Measurements from ENCODE around the gene SERPINA4. TPM values are rescaled to one million over a fixed set of nuclear protein-coding genes. Genes with fewer than 3 reads are reported as not detected.

SERPINA4 gene
- not detected in 2 replicates for total RNA-seq (2021; fragmentation: NEBNext Ultra II Directional; extraction: Animal tissue kit (Norgen Biotek cat#: 25700))
- polyA plus RNA-seq (2011; rRNA removed): not detected in 2 replicates
- polyA plus RNA-seq (2011; cell fraction: cytosol; rRNA removed): not detected
- not detected for polyA plus RNA-seq (2011; cell fraction: nucleus; rRNA removed)
- not detected in 4 replicates for polyA plus RNA-seq (2012, experiment 1 of 2)
- polyA plus RNA-seq (2012, experiment 2 of 2): not detected
- polyA plus RNA-seq (2013, experiment 1 of 2): not detected
- not detected for polyA plus RNA-seq (2013, experiment 2 of 2)
- polyA minus RNA-seq (2011; rRNA and poly(A)+ RNA removed): not detected in 2 replicates
- polyA minus RNA-seq (2011; cell fraction: cytosol; rRNA and poly(A)+ RNA removed): not detected
- polyA minus RNA-seq (2011; cell fraction: nucleus; rRNA and poly(A)+ RNA removed): not detected
- long read RNA-seq, experiment 1: 0 reads
- long read RNA-seq, experiment 2: 0 reads

- no peak within 1 kb of the TSS for H3K9ac ChIP-seq (replicated peaks in 1 of 4; ENCODE audit: extremely low read depth in 1 of 4, low read depth in 3 of 4, low read length in 3 of 4)
- H3K18ac ChIP-seq (ENCODE audit: extremely low read depth, low read length): no peak within 1 kb of the TSS
- no peak within 1 kb of the TSS for H4K5ac ChIP-seq (ENCODE audit: insufficient read length, low read depth, low read length)
- H2BK120ac ChIP-seq (replicated peaks; ENCODE audit: low read depth, low read length): no peak within 1 kb of the TSS
- FAIRE-seq: no peak
- no peak within 1 kb of the TSS for H4K91ac ChIP-seq (replicated peaks; ENCODE audit: insufficient read length, low read length)
- H2BK15ac ChIP-seq (ENCODE audit: low read length): no peak within 1 kb of the TSS
- H3K36me3 ChIP-seq (ENCODE audit: control insufficient read depth in 2 of 4, insufficient read depth in 4 of 4, low read length in 3 of 4): no peaks in the 10 kb centered on the region
- no peaks in the 10 kb centered on the region for H4K20me1 ChIP-seq (replicated peaks in 1 of 2; ENCODE audit: control insufficient read depth in 1 of 2, insufficient read depth in 2 of 2, low read length in 2 of 2)
- no peak within 1 kb of the TSS for H2BK20ac ChIP-seq (ENCODE audit: low read length)
- H3K4me3 ChIP-seq (ENCODE audit: extremely low read depth in 1 of 4, insufficient read depth in 2 of 4, low read depth in 3 of 4, low read length in 4 of 4): no peak within 1 kb of the TSS
- H2BK5ac ChIP-seq (ENCODE audit: low read depth, low read length): no peak within 1 kb of the TSS
- H3K4me2 ChIP-seq (ENCODE audit: insufficient read depth in 1 of 2, low read depth in 2 of 2, low read length in 2 of 2): no peak within 1 kb of the TSS
- POLR2A ChIA-PET (ENCODE audit: partially characterized antibody): no interaction called here
- H3K79me2 ChIP-seq (ENCODE audit: control insufficient read depth in 1 of 2, insufficient read depth in 2 of 2, low read length in 2 of 2): no peaks in the 10 kb centered on the region
- no peaks in the 10 kb centered on the region for H3K9me3 ChIP-seq (ENCODE audit: insufficient read depth in 2 of 2, low read depth in 1 of 2, low read length in 1 of 2)
- H3K23ac ChIP-seq (ENCODE audit: insufficient read length): no peak within 1 kb of the TSS
- no peak within 1 kb of the TSS for H3K14ac ChIP-seq (ENCODE audit: insufficient read length)
- 89% methylated on average over 11 of the region's 11 CpGs; no CpG with 5 or more reads in 1 of the 2 experiments for WGBS, 2 experiments (ENCODE audit: extremely low coverage in 1 of 2, insufficient coverage in 1 of 2, insufficient read length in 1 of 2, insufficient replicate concordance in 2 of 2, low coverage in 1 of 2, low lambda C conversion rate in 2 of 2, missing lambda C conversion rate in 1 of 2)
- no peaks in the 10 kb centered on the region for H3K23me2 ChIP-seq (ENCODE audit: low read depth, low read length)
- CTCF ChIA-PET (ENCODE audit: partially characterized antibody): interaction anchor here (0.8 to 3.1 kb wide), 8 partner anchors 11 to 77 kb away, joined by 3 to 18 read pairs (median 4); partner anchors contain the start of gene SERPINA5
- H3K79me1 ChIP-seq (ENCODE audit: low read depth, low read length): no peaks in the 10 kb centered on the region
- no peaks in the 10 kb centered on the region for H3K27me3 ChIP-seq (replicated peaks in 1 of 4; ENCODE audit: control insufficient read depth in 3 of 4, extremely low read depth in 1 of 4, insufficient read depth in 3 of 4, low read length in 3 of 4)
- DNase-seq (ENCODE audit: low read depth in 1 of 2, low spot score in 2 of 2): no peak
- H3K56ac ChIP-seq (replicated peaks; ENCODE audit: insufficient read length, low read depth, low read length): no peak within 1 kb of the TSS
- H2BK12ac ChIP-seq (ENCODE audit: low read depth, low read length): no peak within 1 kb of the TSS
- no peak within 1 kb of the TSS for H4K8ac ChIP-seq (ENCODE audit: extremely low read depth, insufficient read depth, low read length)
- H3K4ac ChIP-seq (replicated peaks; ENCODE audit: insufficient read length, low read depth, low read length): no peak within 1 kb of the TSS
- H2AFZ ChIP-seq (ENCODE audit: low read length): no peak within 1 kb of the TSS
- H3K4me1 ChIP-seq (replicated peaks in 1 of 4; ENCODE audit: control insufficient read depth in 3 of 4, insufficient read depth in 4 of 4, low read length in 3 of 4): no peaks in the 10 kb centered on the region
- no peak within 1 kb of the TSS for H2AK5ac ChIP-seq (ENCODE audit: low read depth, low read length)
- no peak within 1 kb of the TSS for H3K27ac ChIP-seq (ENCODE audit: low read depth, low read length)
- no peak for TF ChIP-seq POLR2A (IDR thresholded peaks at IDR 0.05; ENCODE audit: control extremely low read depth in 1 of 2, low read depth in 2 of 2, low read length in 2 of 2)
- no peak for TF ChIP-seq HDAC2 (IDR thresholded peaks at IDR 0.05; ENCODE audit: borderline replicate concordance in 1 of 2, low read depth in 2 of 2, low read length in 2 of 2)
- no peak for TF ChIP-seq SIX5 (IDR thresholded peaks at IDR 0.05; ENCODE audit: low read depth, low read length)
- TF ChIP-seq NANOG (IDR thresholded peaks at IDR 0.05; ENCODE audit: insufficient read depth, low read depth, low read length, poor library complexity, severe bottlenecking): no peak
- TF ChIP-seq RAD21 (IDR thresholded peaks at IDR 0.05 in 1 of 2, conservative IDR thresholded peaks at IDR 0.05 in 1 of 2; ENCODE audit: low read depth in 2 of 2, low read length in 2 of 2): no peak
- no peak for TF ChIP-seq TCF12 (IDR thresholded peaks at IDR 0.05; ENCODE audit: low read depth, low read length)
- no peak for TF ChIP-seq POLR2AphosphoS5 (IDR thresholded peaks at IDR 0.05; ENCODE audit: low read depth, low read length)
- no peak for TF ChIP-seq SP4 (IDR thresholded peaks at IDR 0.05; ENCODE audit: low read length)
- TF ChIP-seq SIRT6 (IDR thresholded peaks at IDR 0.05; ENCODE audit: low read length): no peak
These were observed at the start of gene SERPINA4 for GRCh38 chr14:94560751-94561655. SERPINA4 (plus strand) TSS chr14:94561442; CDS start chr14:94563483, 2,041 bp downstream.

All from H1 (cell line).